ENCODE data around the gene CPED1.
"Not testable (repeated sequence)": the region's sequence is repeated elsewhere in the genome, so short reads cannot be mapped to it uniquely, and the experiment has no call there.

Gene CPED1

DNA sequence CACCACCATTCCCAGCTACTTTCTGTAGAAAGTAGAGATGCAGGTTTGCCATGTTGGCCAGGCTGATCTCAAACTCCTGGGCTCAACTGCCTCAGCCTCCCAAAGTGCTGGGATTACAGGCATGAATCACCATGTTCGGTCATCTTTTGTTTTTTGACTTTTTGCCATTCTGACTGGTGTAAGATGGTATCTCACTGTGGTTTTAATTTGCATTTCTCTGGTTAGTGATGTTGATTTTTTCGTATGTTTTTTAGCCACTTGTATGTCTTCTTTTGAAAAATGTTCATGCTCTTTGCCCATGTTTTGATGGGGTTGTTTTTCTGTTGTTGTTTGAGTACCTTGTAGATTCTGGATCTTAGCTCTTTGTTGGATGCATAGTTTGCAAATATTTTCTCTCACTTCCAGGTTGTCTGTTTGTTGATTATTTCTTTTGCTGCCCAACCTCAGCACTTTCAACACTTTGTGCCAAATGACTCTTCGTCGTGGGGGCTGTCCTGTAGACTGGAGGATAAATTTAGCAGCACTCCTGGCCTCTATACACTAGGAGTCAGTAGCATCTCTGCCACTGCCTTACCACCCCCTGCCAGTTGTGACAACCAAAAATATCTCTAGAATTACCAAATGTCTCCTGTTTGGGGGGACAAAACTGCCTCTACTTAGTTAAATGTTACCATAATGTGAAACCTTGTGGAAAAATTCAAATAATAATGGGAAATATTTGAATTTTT, 6.5 kb upstream of the CPED1 start:
- peak; percentile 79 for DNase-seq (ENCODE audit: low read depth)

DNA sequence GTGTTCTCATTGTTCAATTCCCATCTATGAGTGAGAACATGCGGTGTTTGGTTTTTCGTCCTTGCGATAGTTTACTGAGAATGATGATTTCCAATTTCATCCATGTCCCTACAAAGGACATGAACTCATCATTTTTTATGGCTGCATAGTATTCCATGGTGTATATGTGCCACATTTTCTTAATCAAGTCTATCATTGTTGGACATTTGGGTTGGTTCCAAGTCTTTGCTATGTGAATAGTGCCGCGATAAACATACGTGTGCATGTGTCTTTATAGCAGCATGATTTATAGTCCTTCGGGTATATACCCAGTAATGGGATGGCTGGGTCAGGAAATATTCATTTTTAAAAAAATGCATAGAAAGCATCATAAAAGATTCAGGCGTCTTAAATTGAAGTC, 4.9 kb upstream of the CPED1 start:
- DNase-seq (ENCODE audit: low read depth), result not testable (repeated sequence)

GRCh38 chr7:120984406-120984805, 4.1 kb upstream of the CPED1 start:
- DNase-seq (ENCODE audit: low read depth), result no peak

DNA sequence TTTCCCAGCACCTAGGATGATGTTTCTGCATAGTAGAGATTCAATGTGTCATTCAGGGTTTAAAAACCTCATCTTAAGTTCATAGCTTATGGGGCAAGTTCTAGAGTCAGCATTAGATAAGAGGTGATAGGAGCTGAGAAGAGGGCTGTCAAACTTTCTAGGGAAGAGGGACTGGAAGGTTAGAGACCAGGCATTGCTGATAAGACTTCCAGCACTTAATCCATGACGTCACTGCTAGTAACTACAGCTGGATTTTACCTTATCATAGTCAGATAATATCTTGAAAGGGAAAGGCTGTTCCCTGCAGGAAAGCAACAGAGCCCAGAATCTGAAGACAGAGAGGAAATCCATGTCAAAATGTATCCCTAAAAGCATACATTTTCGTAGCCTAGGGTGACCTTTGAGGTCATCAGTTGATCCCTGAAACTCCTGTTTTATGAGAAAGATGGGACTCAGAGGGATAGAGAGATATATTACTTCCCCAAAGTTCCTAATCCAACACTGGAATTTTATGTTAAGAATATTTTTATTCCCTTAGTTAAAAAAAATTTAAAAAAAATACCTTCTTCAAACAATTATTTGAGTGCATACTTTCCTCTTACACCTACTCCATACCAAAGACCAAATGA, 3.3 kb upstream of the CPED1 start:
- DNase-seq (ENCODE audit: low read depth), result no peak

- DNase-seq (ENCODE audit: low read depth), result no peak
Measured at GRCh38 chr7:120985839-120986238, 2.7 kb upstream of the CPED1 start.

- no peak for DNase-seq (ENCODE audit: low read depth)
Measured at GRCh38 chr7:120986650-120987049, 1.9 kb upstream of the CPED1 start.

DNA sequence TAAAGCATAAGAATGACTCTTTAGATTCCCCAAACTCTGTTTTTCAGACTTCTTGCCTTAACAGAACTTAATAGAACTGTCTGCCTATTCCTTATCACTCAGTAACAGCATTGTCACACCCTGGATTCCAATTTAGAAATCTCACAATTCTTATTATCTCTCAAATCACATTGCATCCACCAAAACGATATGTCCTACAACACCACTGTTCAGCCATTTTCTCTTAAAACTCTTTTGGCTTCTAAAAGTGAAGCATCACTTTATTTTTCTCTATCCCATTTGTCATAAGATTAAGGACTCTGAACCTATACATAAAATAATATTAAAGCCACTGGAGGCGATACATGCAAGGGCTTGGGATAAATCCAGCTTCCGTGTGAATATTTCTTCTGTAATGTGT, 1.2 kb upstream of the CPED1 start:
- no peak for DNase-seq (ENCODE audit: low read depth)

DNA sequence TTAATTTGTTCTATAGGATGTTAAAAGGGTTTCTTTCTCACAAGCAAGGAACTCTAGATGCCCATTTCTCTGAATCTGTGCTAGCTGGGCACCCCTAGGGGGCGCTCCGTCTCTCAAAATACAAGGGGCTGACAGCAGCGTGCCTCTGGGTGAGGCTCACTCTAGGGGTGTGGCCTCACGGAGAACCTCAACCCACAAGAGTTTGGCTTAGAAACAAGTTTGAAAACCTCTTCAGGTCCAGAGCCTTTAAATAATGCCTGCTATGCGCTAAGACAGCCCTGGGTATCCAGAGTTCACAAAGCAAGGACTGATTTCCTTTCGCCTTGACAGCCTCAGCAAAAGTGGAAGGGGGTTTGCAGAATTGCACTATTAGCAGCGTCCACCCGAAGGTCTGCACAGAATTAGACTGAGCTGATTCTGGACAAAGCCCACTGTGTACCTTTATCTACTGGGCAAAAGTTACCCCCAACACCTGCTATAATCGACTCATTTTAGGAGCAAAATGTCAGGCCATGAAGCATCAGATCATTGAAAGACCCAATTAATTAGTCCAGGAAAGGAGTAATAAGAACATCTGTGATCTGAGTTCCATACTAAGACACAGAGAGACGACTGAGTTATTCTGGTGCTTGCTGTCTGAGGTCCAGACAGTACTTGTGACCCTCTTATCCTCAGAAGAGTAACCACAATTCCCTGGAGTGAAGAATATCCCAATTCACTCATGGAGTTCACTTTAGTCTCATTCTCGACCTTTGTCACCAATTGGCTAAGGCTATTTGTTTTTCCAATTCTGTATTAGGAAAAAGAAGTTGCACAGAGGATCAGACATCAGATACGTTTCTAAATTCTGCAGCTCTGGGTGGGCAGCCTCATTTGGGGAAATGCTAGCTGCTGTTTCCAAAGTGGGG, 574 bp upstream of the CPED1 start:
- peak; percentile 93 for DNase-seq (ENCODE audit: low read depth)

DNA sequence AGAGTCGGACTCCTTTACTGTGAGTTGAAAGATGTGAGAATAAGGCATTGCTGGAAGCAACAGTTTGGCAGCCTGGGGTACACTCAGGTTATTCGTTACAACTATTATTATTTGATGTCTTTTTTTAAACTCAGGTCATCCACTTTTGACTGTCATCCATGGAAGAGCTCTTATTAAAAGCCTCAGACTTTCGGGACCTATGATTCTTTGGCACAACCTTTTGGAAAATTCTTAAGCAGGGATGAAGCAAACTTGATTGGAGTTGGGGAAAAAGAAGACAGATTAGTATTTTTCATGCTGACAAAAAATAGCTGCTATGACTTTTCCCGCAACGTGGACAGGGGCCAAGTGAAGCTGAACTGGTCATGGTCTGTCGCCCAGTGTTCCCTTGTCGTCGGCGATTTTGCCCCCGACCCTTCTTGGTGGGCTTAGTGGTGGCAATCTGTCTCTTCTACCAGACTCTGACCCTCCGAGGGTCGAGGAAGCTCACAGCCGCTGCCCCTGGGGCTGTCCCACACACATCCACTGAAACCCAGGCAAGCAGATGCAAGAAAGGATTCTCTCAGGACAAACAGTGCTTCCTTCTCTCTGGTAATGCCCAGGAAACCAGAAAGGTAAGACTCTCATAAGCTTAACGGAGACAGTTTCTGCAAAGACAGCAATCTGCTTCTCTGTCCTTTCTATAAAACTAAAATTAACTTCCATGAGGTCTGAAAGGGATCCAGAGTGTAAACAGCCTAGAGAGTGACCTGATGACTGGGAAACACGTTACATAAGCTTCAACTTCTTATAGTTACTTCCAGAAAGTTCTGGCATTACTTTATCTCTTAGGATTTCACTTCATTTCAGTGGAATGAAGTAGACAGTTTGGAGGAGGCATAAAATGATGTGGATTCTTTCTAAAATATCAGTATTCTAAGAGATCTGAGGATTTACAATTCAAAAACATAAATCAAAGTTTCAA, 1.0 kb downstream of the CPED1 start:
- DNase-seq (ENCODE audit: low read depth), result peak; percentile 44

- DNase-seq (ENCODE audit: low read depth), result peak; percentile 50
Measured at GRCh38 chr7:120990468-120991118, 2.1 kb downstream of the CPED1 start.

DNA sequence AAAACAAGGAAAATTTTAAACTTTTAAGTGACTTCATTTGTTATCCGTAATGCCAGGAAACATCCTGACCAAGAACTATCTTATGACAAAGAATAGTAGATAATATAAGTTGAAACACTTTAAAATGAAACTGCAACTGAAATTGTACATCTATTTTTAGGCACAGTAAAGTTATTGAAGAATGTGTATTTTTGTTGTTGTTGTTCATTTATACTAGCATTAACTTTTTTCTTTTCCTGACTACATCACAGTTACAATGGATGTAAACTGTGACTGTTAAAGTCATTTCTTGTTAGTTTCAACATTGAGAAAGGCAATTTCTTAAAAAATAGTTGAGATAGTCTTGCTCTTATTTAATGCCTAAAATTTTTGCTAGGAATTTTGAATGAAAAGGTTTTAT, 2.6 kb downstream of the CPED1 start:
- no peak for DNase-seq (ENCODE audit: low read depth)

DNA sequence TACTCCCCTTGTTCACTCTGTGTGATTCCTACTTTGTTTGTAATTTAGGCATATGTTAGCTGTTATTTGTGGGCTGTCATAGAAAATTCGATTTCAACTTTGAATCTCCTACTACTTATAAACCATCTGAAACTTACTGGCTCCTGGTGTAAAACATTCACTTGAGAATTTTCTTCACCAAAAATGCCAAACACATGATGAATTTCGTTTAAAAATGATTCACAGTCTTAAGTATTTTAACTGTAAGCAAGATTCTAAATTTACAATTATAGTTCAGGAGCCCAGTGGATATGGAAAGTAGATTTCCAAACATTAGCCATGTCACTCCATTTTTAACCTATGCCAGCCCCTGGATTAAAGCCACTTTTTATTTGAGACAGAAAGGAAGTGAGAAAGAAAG, 3.1 kb downstream of the CPED1 start:
- DNase-seq (ENCODE audit: low read depth), result peak; percentile 83

DNA sequence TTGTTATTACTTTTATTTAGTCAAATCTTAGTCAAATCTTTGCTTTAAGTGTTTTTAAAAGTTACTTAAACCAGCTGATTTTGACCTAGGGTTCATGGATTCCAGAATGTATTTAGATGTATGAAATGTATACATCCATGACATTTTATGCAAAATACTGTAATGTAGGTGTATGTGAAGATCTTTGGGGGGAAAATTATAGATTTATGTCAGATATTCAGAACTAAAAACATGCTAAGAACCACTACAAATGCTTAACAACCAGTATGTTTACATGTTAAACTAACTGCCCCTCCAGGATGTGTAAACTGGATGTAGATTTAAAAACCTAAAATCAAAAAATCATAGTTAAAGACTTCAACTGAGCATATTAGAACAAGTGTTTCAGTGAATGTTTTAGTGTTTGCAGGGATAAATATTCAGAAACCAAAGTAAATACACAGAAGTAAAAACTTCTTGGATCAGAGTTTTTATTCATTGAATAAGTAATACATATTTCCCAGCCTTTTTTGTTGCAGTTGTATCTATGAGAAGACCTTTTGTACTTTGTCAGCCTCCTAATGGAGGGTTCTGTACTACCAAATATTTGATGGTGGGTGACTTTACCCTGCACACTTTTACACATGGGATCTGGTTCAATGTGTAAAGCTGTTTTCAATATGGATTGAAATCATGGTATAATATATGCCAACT, 3.9 kb downstream of the CPED1 start:
- DNase-seq (ENCODE audit: low read depth), result no peak

DNA sequence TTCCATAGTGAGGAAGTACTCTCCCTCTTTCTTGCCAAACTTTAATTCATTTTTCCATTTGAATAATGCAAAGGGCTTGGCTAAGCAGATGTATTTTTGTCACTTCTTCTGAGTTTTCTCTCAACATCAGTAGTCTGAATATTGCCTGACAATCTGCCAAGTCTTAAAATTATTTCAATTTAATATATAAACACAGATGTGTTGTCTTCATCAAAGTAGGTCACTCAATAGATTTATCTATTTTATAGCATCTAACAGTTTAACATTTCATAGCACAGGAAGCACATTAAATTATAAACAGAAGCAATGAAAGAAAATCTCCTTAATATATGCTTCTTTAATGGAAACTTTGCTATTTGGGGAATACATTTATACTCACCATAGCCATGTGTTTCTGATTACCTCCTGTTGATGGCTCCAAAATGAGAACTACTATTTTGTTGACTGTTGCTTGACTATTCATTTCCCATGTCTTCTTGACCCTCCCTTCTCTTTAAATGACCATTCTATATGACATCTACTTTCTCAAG, 4.5 kb downstream of the CPED1 start:
- DNase-seq (ENCODE audit: low read depth), result no peak

GRCh38 chr7:120993553-120994191, 5.2 kb downstream of the CPED1 start:
- peak; percentile 75 for DNase-seq (ENCODE audit: low read depth)

DNA sequence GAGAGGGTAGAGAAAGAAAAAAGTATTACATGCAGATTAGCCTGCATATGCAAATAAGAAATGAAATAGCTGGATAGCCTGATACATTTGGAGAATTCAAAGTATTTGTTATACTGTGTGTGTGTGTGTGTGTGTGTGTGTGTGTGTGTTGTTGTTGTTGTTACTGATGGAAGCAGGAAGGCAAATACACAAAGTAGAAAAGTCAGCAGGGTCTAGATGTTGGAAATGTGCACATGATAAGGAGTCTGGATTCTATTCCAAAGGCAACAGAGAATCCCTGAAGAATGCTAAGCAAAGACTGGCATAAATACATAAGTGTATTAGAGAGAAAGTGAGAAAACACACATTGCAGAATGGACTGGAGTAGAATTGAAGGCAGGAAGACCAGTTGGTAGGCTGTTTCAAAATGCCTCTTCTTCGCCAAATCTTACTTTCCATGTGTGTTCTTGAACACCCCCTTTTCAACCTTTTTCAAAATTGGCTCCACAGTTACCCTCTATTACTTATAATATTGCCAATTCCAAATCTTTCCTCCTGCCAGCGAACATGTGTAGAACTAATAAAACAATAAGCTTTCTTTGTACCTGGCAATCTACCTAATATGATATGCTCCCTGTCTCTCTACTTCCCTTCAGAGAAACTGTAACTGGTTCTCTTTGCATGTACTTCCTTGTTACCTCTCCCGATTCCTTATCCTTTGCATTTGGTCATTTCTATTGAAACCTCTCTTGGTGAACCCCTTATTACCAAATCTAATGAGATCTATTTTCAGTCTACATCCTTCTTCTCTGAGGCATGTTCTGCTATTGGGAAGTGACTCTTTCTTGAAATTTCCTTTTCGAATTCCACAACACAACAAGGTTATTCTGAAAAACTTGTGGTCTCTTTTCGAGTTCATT, 6.2 kb downstream of the CPED1 start:
- DNase-seq (ENCODE audit: low read depth), result no peak

GRCh38 chr7:120995654-120996053, 7.1 kb downstream of the CPED1 start:
- DNase-seq (ENCODE audit: low read depth), result no peak

- peak; percentile 84 for DNase-seq (ENCODE audit: low read depth)
Measured at GRCh38 chr7:120996333-120996987, 7.9 kb downstream of the CPED1 start.

Data from ELR (cell line).